Occipital lobe (tissue), 3 donors: Measurements from ENCODE around the gene SBNO1. TPM values are rescaled to one million over a fixed set of nuclear protein-coding genes. Genes with fewer than 3 reads are reported as not detected.
"Not testable (repeated sequence)": the region's sequence is repeated elsewhere in the genome, so short reads cannot be mapped to it uniquely, and the experiment has no call there.

Experiments used
- DNase-seq: peaks from one replicate; lab custom pipeline; 2025; lab: John Stamatoyannopoulos, UW
- small RNA-seq: library from RNA; depleted of rRNA; stranded (forward); fragments of <200 nt; gene quantifications from one replicate; pipeline ENCODE3, GENCODE V24; 2014
- total RNA-seq: library from RNA; depleted of rRNA; stranded (reverse); fragments of >200 nt; gene quantifications from one replicate; pipeline ENCODE4 v1.2.3, GENCODE V29; 2014

SBNO1 gene
- total RNA-seq, 1 donor from 2014 or later, result 48.4 TPM

DNA sequence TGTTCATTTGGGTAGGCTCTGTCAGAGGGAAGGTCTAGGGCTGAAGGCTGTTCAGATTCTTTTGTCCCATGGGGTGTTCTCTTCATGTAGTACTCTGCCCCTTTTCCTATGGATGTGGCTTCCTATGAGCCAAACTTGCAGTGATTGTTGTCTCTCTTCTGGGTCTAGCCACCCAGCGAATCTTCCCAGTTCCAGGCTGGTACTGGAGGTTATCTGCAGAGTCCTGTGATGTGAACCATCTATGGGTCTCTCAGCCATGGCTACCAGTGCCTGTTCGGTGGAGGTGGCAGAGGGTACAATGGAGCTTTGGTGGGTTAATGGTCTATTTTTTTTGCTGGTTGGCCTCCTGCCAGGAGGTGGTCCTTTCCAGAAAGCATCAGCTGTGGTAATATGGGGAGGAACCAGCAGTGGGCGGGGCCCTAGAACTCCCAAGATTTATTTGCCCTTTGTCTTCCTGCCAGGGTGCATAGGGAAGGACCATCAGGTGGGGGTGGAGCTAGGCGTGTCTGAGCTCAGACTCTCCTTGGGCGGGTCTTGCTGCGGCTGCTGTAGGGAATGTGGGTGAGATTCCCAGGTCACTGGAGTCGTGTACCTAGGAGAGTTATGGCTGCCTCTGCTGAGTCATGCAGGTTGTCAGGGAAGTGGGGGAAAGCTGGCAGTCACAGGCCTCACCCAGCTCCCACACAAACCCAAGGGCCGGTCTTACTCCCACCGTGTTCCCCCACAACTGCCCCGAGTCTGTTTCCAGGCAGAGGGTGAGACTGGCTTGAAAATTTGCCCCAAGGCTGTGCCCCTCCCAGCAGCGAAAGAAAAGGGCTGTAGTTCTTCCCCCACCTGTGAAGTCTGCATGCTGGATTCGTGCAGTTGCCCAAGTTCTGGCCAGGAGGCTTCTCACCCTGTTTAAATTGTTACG lies 113.9 kb downstream of the SBNO1 start:
- no peak for DNase-seq

GRCh38 chr12:123248996-123249741 lies 115.5 kb downstream of the SBNO1 start:
- DNase-seq, result not testable (repeated sequence)

- not testable (repeated sequence) for DNase-seq
Observed at GRCh38 chr12:123248129-123248528, 116.5 kb downstream of the SBNO1 start.

- no peak for DNase-seq
Observed at GRCh38 chr12:123245678-123246077, 119.0 kb downstream of the SBNO1 start.

- DNase-seq, result no peak
Observed at GRCh38 chr12:123243671-123244262, 120.9 kb downstream of the SBNO1 start.

GRCh38 chr12:123242116-123242904 lies 122.3 kb downstream of the SBNO1 start:
- DNase-seq, result no peak

Small RNA genes within 50 kb of the gene (small RNA-seq; reads per million reads assigned to genes)
- gene RF00019 (not detected), gene RNA5SP375 (not detected)

Other genes starting within 250 kb of the SBNO1 start
- 9.0 TPM for gene PITPNM2, start 213.8 kb downstream of the SBNO1 start, total RNA-seq
- 101 TPM for gene MPHOSPH9, start 131.7 kb downstream of the SBNO1 start, total RNA-seq
- 13.9 TPM for gene MTRFR, start 131.4 kb downstream of the SBNO1 start, total RNA-seq
- gene CDK2AP1, start 93.0 kb downstream of the SBNO1 start, total RNA-seq, result 75.0 TPM
- 31.5 TPM for gene KMT5A, start 19.3 kb upstream of the SBNO1 start, total RNA-seq
- gene RILPL2, start 71.8 kb upstream of the SBNO1 start, total RNA-seq, result 0.78 TPM
- gene SNRNP35, start 93.3 kb upstream of the SBNO1 start, total RNA-seq, result 25.4 TPM
- gene RILPL1, start 168.9 kb upstream of the SBNO1 start, total RNA-seq, result 4.8 TPM
- 244 TPM for gene TMED2, start 219.7 kb upstream of the SBNO1 start, total RNA-seq
- gene DDX55, start 237.3 kb upstream of the SBNO1 start, total RNA-seq, result 21.5 TPM